Type B pancreatic cell (in vitro differentiated cells): ENCODE data around the gene NLRP6. TPM values are rescaled to one million over a fixed set of nuclear protein-coding genes. Genes with fewer than 3 reads are reported as not detected.
"Not testable (repeated sequence)": the region's sequence is repeated elsewhere in the genome, so short reads cannot be mapped to it uniquely, and the experiment has no call there.

Experiments used
- DNase-seq: peaks from one replicate; pipeline ENCODE4 v3.0.0; 2021; ENCODE audit warnings: mixed read lengths; ENCODE audit not compliant: unreplicated experiment; ENCODE audit errors: extremely low spot score
- H3K27ac Mint-ChIP-seq: 2 replicates; pipeline ENCODE4 v1.8.0; 2021; ENCODE audit warnings: mild to moderate bottlenecking, mixed read lengths
- H3K27me3 Mint-ChIP-seq: 2 replicates; pipeline ENCODE4 v1.8.0; 2021; ENCODE audit warnings: mixed read lengths
- H3K36me3 Mint-ChIP-seq: 2 replicates; pipeline ENCODE4 v1.8.0; 2021; ENCODE audit warnings: mixed read lengths
- H3K4me1 Mint-ChIP-seq: one replicate; pipeline ENCODE4 v1.8.0; 2021; ENCODE audit warnings: mixed read lengths; ENCODE audit not compliant: unreplicated experiment
- H3K4me3 Mint-ChIP-seq: 2 replicates; pipeline ENCODE4 v1.8.0; 2021; ENCODE audit warnings: mild to moderate bottlenecking, mixed read lengths
- H3K9me3 Mint-ChIP-seq: 2 replicates; pipeline ENCODE4 v1.8.0; 2021; ENCODE audit warnings: mixed read lengths
- CTCF ChIP-seq: fragments of 200-600 bp; sonication (generic); conservative IDR thresholded peaks from 2 replicates; pipeline ENCODE4 v1.5.0; 2021; ENCODE audit warnings: antibody characterized with exemption, mild to moderate bottlenecking
- total RNA-seq: library from RNA; stranded (reverse); gene quantifications from 2 replicates; pipeline ENCODE4 v1.2.1, GENCODE V29; 2021; ENCODE audit warnings: low replicate concordance

The NLRP6 gene
- total RNA-seq, 1 donor from 2014 or later: not detected

- Mint-ChIP-seq H3K9me3 (no peaks in the 10 kb centered on the region), H3K27me3 (peaks cover 27% of the 10 kb centered on the region), H3K27ac (peak overlapping the region; percentile 73), H3K4me1 (peaks cover 45% of the 10 kb centered on the region), H3K4me3 (peak overlapping the region; percentile 82), H3K36me3 (no peaks in the 10 kb centered on the region)
- TF ChIP-seq CTCF: no peak
- DNase-seq: no peak
Observed at GRCh38 chr11:316891-317301, 38.7 kb downstream of the NLRP6 start.

DNA sequence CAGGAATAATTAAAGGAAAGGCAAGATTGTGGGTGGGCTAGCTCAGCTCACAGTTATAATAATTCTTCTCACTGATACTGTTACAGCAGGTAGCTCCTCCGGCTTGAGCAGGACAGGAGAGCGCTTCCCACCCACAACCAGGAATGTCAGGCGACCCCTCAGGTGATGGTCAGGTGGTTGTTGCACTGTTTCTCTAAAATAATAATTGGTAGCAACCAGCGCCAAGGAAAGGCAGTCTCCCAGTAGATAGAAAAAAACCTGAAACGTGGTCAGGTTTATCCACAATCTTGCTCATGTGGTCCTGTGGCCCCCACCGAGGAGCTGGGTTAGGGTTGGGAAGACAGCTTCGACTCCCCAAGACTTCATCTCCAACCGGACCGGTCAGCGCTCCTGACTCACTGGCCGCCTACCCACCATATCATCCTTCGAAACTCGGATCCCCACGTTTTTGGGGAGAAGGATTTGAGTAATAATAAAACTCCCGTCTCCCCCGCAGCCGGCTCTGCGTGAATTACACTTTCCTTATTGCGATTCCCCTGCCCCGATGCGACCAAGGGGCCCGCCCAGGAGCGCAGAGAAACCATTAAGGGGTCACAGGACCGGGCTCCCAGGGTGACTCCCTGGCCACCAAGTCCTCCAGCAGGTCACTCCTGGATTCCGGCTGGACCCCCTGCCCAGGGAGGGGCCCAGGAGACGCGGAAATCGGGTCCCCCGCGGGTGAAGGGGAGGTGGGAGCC, 39.6 kb downstream of the NLRP6 start:
- Mint-ChIP-seq H3K27me3 (peaks cover 25% of the 10 kb centered on the region), H3K4me1 (peaks cover 39% of the 10 kb centered on the region), H3K4me3 (peak overlapping the region; percentile 82), H3K27ac (peak overlapping the region; percentile 73)
- not testable (repeated sequence) for H3K36me3 Mint-ChIP-seq, DNase-seq, H3K9me3 Mint-ChIP-seq

DNA sequence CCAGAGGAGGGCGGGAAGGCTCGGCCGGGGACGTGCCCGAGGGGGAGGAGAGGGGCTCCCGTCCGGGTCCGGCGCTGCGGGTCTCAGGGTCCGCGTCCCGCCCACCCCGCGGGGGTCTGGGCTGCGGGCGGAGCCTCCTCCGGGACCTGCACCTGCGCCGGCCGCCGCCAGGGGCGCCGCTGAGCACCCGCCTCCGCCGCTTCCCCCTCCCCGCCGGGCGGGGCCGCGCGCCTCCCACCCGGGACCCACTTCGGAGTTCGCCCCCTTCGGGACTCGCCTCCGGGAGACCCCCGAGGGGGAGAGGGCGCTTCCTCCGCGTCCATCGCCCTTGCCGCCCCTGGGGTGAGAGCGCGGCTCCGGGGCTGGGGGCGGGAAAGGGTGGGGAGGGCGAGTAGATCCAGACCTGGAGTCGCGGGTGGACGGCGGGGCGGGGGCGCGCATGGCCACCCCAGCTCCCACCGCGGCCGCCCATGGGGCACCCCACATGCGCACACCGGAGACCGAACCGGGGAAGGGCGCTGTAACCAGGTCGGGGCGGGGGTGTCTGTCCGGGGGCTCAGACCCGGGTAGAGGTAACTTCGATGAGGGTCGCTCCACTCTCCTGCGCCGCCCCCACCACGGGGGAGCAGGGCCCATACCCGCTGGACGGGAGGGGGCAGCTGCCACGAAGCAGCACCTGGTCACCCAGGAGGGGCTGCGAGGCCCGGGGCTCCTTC, 40.4 kb downstream of the NLRP6 start:
- H3K27ac Mint-ChIP-seq, H3K9me3 Mint-ChIP-seq, H3K36me3 Mint-ChIP-seq, DNase-seq, H3K4me3 Mint-ChIP-seq: not testable (repeated sequence)
- peaks cover 32% of the 10 kb centered on the region for H3K4me1 Mint-ChIP-seq
- H3K27me3 Mint-ChIP-seq: peaks cover 25% of the 10 kb centered on the region

- not testable (repeated sequence) for H3K9me3 Mint-ChIP-seq, H3K36me3 Mint-ChIP-seq, DNase-seq
- H3K4me1 Mint-ChIP-seq: peaks cover 29% of the 10 kb centered on the region
- H3K27ac Mint-ChIP-seq: peak overlapping the region; percentile 93
- peak overlapping the region; percentile 96 for H3K4me3 Mint-ChIP-seq
- peaks cover 19% of the 10 kb centered on the region for H3K27me3 Mint-ChIP-seq
Observed at GRCh38 chr11:319121-319887, 41.1 kb downstream of the NLRP6 start.

DNA sequence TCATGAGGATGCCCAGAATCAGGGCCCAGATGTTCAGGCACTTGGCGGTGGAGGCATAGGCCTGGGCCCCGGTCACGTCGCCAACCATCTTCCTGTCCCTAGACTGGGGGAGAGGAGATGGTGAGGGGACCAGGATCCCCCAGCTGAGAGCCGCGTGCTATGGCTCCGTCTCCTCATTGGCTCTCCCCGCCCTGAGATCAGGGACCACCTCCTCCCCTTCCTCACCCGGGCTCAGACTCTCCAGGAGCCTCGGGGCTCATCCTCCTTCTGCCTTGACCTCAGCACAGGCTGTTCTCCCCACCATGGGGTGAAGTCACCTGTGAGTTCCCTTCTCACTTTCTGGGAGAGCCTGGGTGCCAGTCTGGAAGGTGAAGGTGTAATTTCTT, 41.7 kb downstream of the NLRP6 start:
- H3K36me3 Mint-ChIP-seq, DNase-seq, H3K9me3 Mint-ChIP-seq: not testable (repeated sequence)
- Mint-ChIP-seq H3K27me3 (peaks cover 16% of the 10 kb centered on the region), H3K27ac (peak overlapping the region; percentile 93), H3K4me3 (peak overlapping the region; percentile 96), H3K4me1 (peaks cover 33% of the 10 kb centered on the region)

- H3K4me3 Mint-ChIP-seq: peak overlapping the region; percentile 69
- H3K27me3 Mint-ChIP-seq: no peaks in the 10 kb centered on the region
- no peak for DNase-seq
- peak overlapping the region; percentile 76 for H3K27ac Mint-ChIP-seq
- peaks cover under 1% of the 10 kb centered on the region for H3K9me3 Mint-ChIP-seq
- H3K4me1 Mint-ChIP-seq: peaks cover 33% of the 10 kb centered on the region
- TF ChIP-seq CTCF: no peak
- no peaks in the 10 kb centered on the region for H3K36me3 Mint-ChIP-seq
Observed at GRCh38 chr11:324156-324555, 45.9 kb downstream of the NLRP6 start.

DNA sequence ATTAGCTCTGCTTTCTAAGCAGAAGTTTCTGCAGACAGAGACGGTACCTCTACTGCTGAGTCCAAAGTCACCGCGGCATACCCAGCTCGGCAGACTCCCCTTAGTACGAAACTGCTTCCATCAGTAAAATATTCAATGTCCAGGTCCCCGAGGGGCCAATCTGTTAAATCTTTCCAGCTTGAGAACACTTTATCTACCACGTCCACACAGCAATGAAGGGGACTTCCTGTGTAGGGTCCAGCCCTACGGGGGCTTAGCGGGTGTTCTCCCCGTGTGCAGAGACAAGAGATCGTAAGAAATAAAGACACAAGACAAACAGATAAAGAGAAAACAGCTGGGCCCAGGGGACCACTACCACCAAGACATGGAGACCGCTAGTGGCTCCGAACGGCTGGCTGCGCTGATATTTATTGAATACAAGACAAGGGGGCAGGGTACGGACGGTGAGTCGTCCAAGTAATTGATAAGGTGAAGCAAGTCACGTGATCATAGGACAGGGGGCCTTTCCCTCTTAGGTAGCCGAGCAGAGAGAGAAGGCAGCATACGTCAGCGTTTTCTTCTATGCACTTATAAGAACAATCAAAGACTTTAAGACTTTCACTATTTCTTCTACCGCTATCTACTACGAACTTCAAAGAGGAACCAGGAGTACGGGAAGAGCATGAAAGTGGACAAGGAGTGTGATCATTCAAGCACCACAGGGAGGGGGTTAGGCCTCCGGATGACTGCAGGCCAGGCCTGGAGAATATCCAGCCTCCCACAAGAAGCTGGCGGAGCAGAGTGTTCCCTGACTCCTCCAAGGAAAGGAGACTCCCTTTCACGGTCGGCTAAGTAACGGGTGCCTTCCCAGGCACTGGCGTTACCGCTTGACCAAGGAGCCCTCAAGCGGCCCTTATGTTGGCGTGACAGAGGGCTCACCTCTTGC, 46.6 kb downstream of the NLRP6 start:
- not testable (repeated sequence) for H3K27me3 Mint-ChIP-seq, H3K9me3 Mint-ChIP-seq, H3K36me3 Mint-ChIP-seq, DNase-seq
- Mint-ChIP-seq H3K27ac (peak overlapping the region; percentile 76), H3K4me3 (peak overlapping the region; percentile 69), H3K4me1 (peaks cover 36% of the 10 kb centered on the region)
